Activated B cell treated with CpG ODN at 0.5 μM for 24 hours (primary cell): ENCODE measurements around the gene CISH. TPM values are rescaled to one million over a fixed set of nuclear protein-coding genes. Genes with fewer than 3 reads are reported as not detected.

ENCODE experiments used
- ATAC-seq: fragments of 200-7000 bp; cut with Tn5 transposase; one replicate; pipeline ENCODE4 v1.10.0; 2021; ENCODE audit warnings: low read depth, mild to moderate bottlenecking, moderate library complexity
- CTCF ChIA-PET: fragments of 350-600 bp; sonication (Branson Sonifier 250); formaldehyde crosslinking; loops from one replicate; lab custom pipeline; 2021; ENCODE audit warnings: antibody characterized with exemption; lab: Charles Lee
- POLR2A ChIA-PET: fragments of 350-600 bp; sonication (Branson Sonifier 250); formaldehyde crosslinking; loops from one replicate; lab custom pipeline; 2021; ENCODE audit warnings: antibody characterized with exemption; lab: Charles Lee
- DNase-seq: peaks from one replicate; pipeline ENCODE4 v3.0.0; 2022
- H3K27ac Mint-ChIP-seq: one replicate; pipeline ENCODE4 v1.8.0; 2020; ENCODE audit warnings: mixed read lengths
- H3K27me3 Mint-ChIP-seq: one replicate; pipeline ENCODE4 v1.8.0; 2021; ENCODE audit warnings: mixed read lengths
- H3K36me3 Mint-ChIP-seq: one replicate; pipeline ENCODE4 v1.8.0; 2021; ENCODE audit warnings: low read depth, mixed read lengths
- H3K4me1 Mint-ChIP-seq: one replicate; pipeline ENCODE4 v1.8.0; 2021; ENCODE audit warnings: mixed read lengths
- H3K4me3 Mint-ChIP-seq: one replicate; pipeline ENCODE4 v1.8.0; 2020; ENCODE audit warnings: mild to moderate bottlenecking, mixed read lengths
- H3K9me3 Mint-ChIP-seq: one replicate; pipeline ENCODE4 v1.8.0; 2020; ENCODE audit warnings: mixed read lengths
- CTCF ChIP-seq: fragments of 200-600 bp; IDR thresholded peaks from one replicate; pipeline ENCODE4 v1.8.0; 2022; ENCODE audit warnings: antibody characterized with exemption, mild to moderate bottlenecking
- intact Hi-C: fragments of 100-400 bp; cut with micrococcal nuclease; formaldehyde crosslinking; loops from one replicate; pipeline ENCODE4 v1.15.1; 2024
- total RNA-seq: library from RNA; stranded (reverse); gene quantifications from 2 replicates; pipeline ENCODE4 v1.2.3, GENCODE V29; 2022

Gene CISH
- total RNA-seq, 1 donor from 2014 or later = 3.2 TPM

GRCh38 chr3:50609763-50610085 is 1.9 kb downstream of the CISH start:
- Mint-ChIP-seq H3K27ac (no peak overlapping the region), H3K27me3 (no peaks in the 10 kb centered on the region), H3K9me3 (no peaks in the 10 kb centered on the region), H3K36me3 (no peaks in the 10 kb centered on the region), H3K4me1 (peaks cover 44% of the 10 kb centered on the region), H3K4me3 (no peak overlapping the region)
- no peak for TF ChIP-seq CTCF
- intact Hi-C loops = loop anchor here (2.0 to 10.0 kb wide), 4 partner anchors 19 to 1365 kb away; partner anchors contain the start of genes ABHD14A, ABHD14B and CACNA2D2
- ChIA-PET POLR2A (interaction anchor here (0.8 to 5.4 kb wide), 5 partner anchors 8 to 775 kb away, joined by 3 to 125 read pairs (median 3); partner anchors contain the start of genes C3orf18, HEMK1 and MANF), CTCF (interaction anchor here (1.1 to 8.1 kb wide), 3 partner anchors 18 to 43 kb away, joined by 3 to 245 read pairs (median 60); partner anchors contain the start of genes C3orf18 and HEMK1)
- no peak for DNase-seq
- no peak for ATAC-seq

- intact Hi-C loops = no loop called here
- POLR2A ChIA-PET = interaction anchor here (1.2 to 5.4 kb wide), 2 partner anchors 8 to 39 kb away, joined by 3 to 125 read pairs; partner anchors contain the start of genes C3orf18 and HEMK1
- TF ChIP-seq CTCF = no peak
- ATAC-seq (no peak), DNase-seq (no peak)
- no peaks in the 10 kb centered on the region for H3K36me3 Mint-ChIP-seq
- CTCF ChIA-PET = interaction anchor here (1.1 to 8.1 kb wide), 3 partner anchors 18 to 44 kb away, joined by 3 to 245 read pairs (median 60); partner anchors contain the start of genes C3orf18 and HEMK1
- H3K4me3 Mint-ChIP-seq = no peak overlapping the region
- H3K9me3 Mint-ChIP-seq = no peaks in the 10 kb centered on the region
- peaks cover 49% of the 10 kb centered on the region for H3K4me1 Mint-ChIP-seq
- no peak overlapping the region for H3K27ac Mint-ChIP-seq
- H3K27me3 Mint-ChIP-seq = no peaks in the 10 kb centered on the region
Observed at GRCh38 chr3:50609071-50609762, 2.4 kb downstream of the CISH start.

GRCh38 chr3:50608278-50608677 is 3.3 kb downstream of the CISH start:
- Mint-ChIP-seq H3K27ac (no peak overlapping the region), H3K4me1 (peaks cover 48% of the 10 kb centered on the region), H3K27me3 (no peaks in the 10 kb centered on the region), H3K36me3 (no peaks in the 10 kb centered on the region), H3K9me3 (no peaks in the 10 kb centered on the region), H3K4me3 (no peak overlapping the region)
- no peak for DNase-seq
- ChIA-PET CTCF (interaction anchor here (0.9 to 4.8 kb wide), 2 partner anchors 17 to 36 kb away, joined by 3 to 60 read pairs; no protein-coding TSS in a partner anchor), POLR2A (interaction anchor here (0.5 kb wide), 1 partner anchor 302 kb away, joined by 4 read pairs; no protein-coding TSS in a partner anchor)
- intact Hi-C loops = no loop called here
- no peak for ATAC-seq
- no peak for TF ChIP-seq CTCF

GRCh38 chr3:50607271-50608091 is 4.1 kb downstream of the CISH start:
- H3K36me3 Mint-ChIP-seq = no peaks in the 10 kb centered on the region
- TF ChIP-seq CTCF = no peak
- H3K27ac Mint-ChIP-seq = no peak overlapping the region
- H3K4me3 Mint-ChIP-seq = no peak overlapping the region
- no peaks in the 10 kb centered on the region for H3K27me3 Mint-ChIP-seq
- POLR2A ChIA-PET = no interaction called here
- ATAC-seq (no peak), DNase-seq (no peak)
- no peaks in the 10 kb centered on the region for H3K9me3 Mint-ChIP-seq
- CTCF ChIA-PET = interaction anchor here (0.9 to 4.8 kb wide), 2 partner anchors 16 to 35 kb away, joined by 3 to 60 read pairs; no protein-coding TSS in a partner anchor
- intact Hi-C loops = no loop called here
- H3K4me1 Mint-ChIP-seq = peaks cover 47% of the 10 kb centered on the region
